Neuronal stem cell (in vitro differentiated cells): ENCODE data around the gene SLIT3.

Source experiments
- DNase-seq: peaks from one replicate; pipeline ENCODE4 v3.0.0-alpha.2; 2013; ENCODE audit warnings: low spot score
- H2AFZ ChIP-seq: one replicate; pipeline ENCODE4 v1.6.1; 2013; ENCODE audit warnings: mild to moderate bottlenecking, low read length, inconsistent platforms
- H2AK5ac ChIP-seq: 2 replicates; pipeline ENCODE4 v1.6.1; 2013; ENCODE audit warnings: low read depth, mild to moderate bottlenecking, inconsistent platforms, low read length, moderate library complexity, mixed read lengths
- H2BK120ac ChIP-seq: 2 replicates; pipeline ENCODE4 v1.6.1; 2013; ENCODE audit warnings: low read depth, mild to moderate bottlenecking, inconsistent platforms, low read length, moderate library complexity, mixed read lengths
- H2BK12ac ChIP-seq: one replicate; pipeline ENCODE4 v1.6.1; 2013; ENCODE audit warnings: low read length, inconsistent platforms
- H2BK15ac ChIP-seq: 2 replicates; pipeline ENCODE4 v1.6.1; 2013; ENCODE audit warnings: mild to moderate bottlenecking, low read length, inconsistent platforms, mixed read lengths
- H2BK5ac ChIP-seq: one replicate; pipeline ENCODE4 v1.6.1; 2013; ENCODE audit warnings: inconsistent platforms, mild to moderate bottlenecking, low read length, moderate library complexity
- H3K14ac ChIP-seq: one replicate; pipeline ENCODE4 v1.6.1; 2013; ENCODE audit warnings: low read length, inconsistent platforms
- H3K18ac ChIP-seq: 2 replicates; pipeline ENCODE4 v1.6.1; 2013; ENCODE audit warnings: low read length, inconsistent platforms
- H3K23ac ChIP-seq: 2 replicates; pipeline ENCODE4 v1.6.1; 2013; ENCODE audit warnings: low read depth, mild to moderate bottlenecking, mixed read lengths, low read length, inconsistent platforms; ENCODE audit not compliant: poor library complexity
- H3K27ac ChIP-seq: replicated peaks from 3 replicates; pipeline ENCODE4 v1.5.1; 2013; ENCODE audit warnings: low read length, inconsistent platforms
- H3K27me3 ChIP-seq, 3 experiments: 2 replicates each; pipeline ENCODE4 v1.6.1; 2013; ENCODE audit warnings: low read length in 3 of 3, mild to moderate bottlenecking in 2 of 3, inconsistent platforms in 1 of 3, low read depth in 1 of 3, mixed read lengths in 1 of 3, moderate library complexity in 1 of 3; ENCODE audit not compliant: control insufficient read depth in 3 of 3, insufficient read depth in 3 of 3
- H3K36me3 ChIP-seq, 2 donors: replicated peaks in 1 of 2; 2 replicates each; pipeline ENCODE4 v1.6.1; 2013; ENCODE audit warnings: low read length in 2 of 2; ENCODE audit not compliant: control insufficient read depth in 2 of 2, insufficient read depth in 2 of 2
- H3K4ac ChIP-seq: 2 replicates; pipeline ENCODE4 v1.6.1; 2013; ENCODE audit warnings: inconsistent platforms, mild to moderate bottlenecking, low read length, moderate library complexity
- H3K4me1 ChIP-seq, 2 donors: 1 replicate in 1 of 2; 2 replicates in 1 of 2; pipeline ENCODE4 v1.6.1; 2013; ENCODE audit warnings: low read length in 2 of 2, low read depth in 1 of 2; ENCODE audit not compliant: control insufficient read depth in 2 of 2, insufficient read depth in 1 of 2
- H3K4me2 ChIP-seq: one replicate; pipeline ENCODE4 v1.6.1; 2013; ENCODE audit warnings: mild to moderate bottlenecking, low read length, inconsistent platforms; ENCODE audit not compliant: insufficient read depth, poor library complexity, severe bottlenecking
- H3K4me3 ChIP-seq, 2 donors: 2 replicates each; pipeline ENCODE4 v1.5.1; 2013; ENCODE audit warnings: low read length in 2 of 2, mild to moderate bottlenecking in 2 of 2, inconsistent platforms in 1 of 2, moderate library complexity in 1 of 2
- H3K79me1 ChIP-seq: one replicate; pipeline ENCODE4 v1.6.1; 2013; ENCODE audit warnings: low read depth, mild to moderate bottlenecking, inconsistent platforms, low read length, moderate library complexity
- H3K9ac ChIP-seq: one replicate; pipeline ENCODE4 v1.6.1; 2013; ENCODE audit warnings: mild to moderate bottlenecking, low read depth, low read length, inconsistent platforms; ENCODE audit not compliant: poor library complexity
- H3K9me3 ChIP-seq, 2 donors: replicated peaks in 1 of 2; 2 replicates each; pipeline versions ENCODE3 to v1.6.1; 2013; ENCODE audit warnings: low read length in 2 of 2, mild to moderate bottlenecking in 2 of 2, inconsistent platforms in 1 of 2, low read depth in 1 of 2, mixed read lengths in 1 of 2, moderate library complexity in 1 of 2; ENCODE audit not compliant: control insufficient read depth in 2 of 2, insufficient read depth in 1 of 2
- H4K8ac ChIP-seq: one replicate; pipeline ENCODE4 v1.6.1; 2013; ENCODE audit warnings: low read depth, mild to moderate bottlenecking, inconsistent platforms, low read length, moderate library complexity
- H4K91ac ChIP-seq: one replicate; pipeline ENCODE4 v1.6.1; 2013; ENCODE audit warnings: low read length, low read depth, mild to moderate bottlenecking, inconsistent platforms; ENCODE audit not compliant: poor library complexity
- WGBS, 2 donors: extraction: QIAGEN DNeasy Blood & Tissue Kit; methylation state at CpG; one replicate each; pipeline ENCODE4 v1.1.7; 2013; ENCODE audit warnings: missing lambda C conversion rate in 2 of 2, mixed read lengths in 1 of 2; ENCODE audit not compliant: insufficient read length in 2 of 2, insufficient replicate concordance in 1 of 2; ENCODE audit errors: extremely low coverage in 2 of 2; 5-methylcytosine and 5-hydroxymethylcytosine counted together

SLIT3 gene

GRCh38 chr5:168853972-168854371, 447.0 kb downstream of the SLIT3 start:
- no peak for DNase-seq

GRCh38 chr5:168852329-168852728, 448.6 kb downstream of the SLIT3 start:
- Histone ChIP-seq H3K79me1 (no peaks in the 10 kb centered on the region), H3K4me3 (no peak overlapping the region), H3K4me1 (peaks cover 11 to 53% of the 10 kb centered on the region in 2 donors), H3K4me2 (no peak overlapping the region), H2BK5ac (no peak overlapping the region), H2AFZ (peak overlapping the region; percentile 47), H3K9me3 (no peaks in the 10 kb centered on the region), H3K14ac (no peak overlapping the region), H2BK12ac (no peak overlapping the region), H2BK120ac (no peak overlapping the region), H3K36me3 (no peaks in the 10 kb centered on the region), H3K27me3 (no peaks in the 10 kb centered on the region), H3K27ac (no peak overlapping the region), H2AK5ac (no peak overlapping the region), H3K4ac (no peak overlapping the region), H4K8ac (no peak overlapping the region), H3K9ac (no peak overlapping the region), H3K18ac (no peak overlapping the region), H3K23ac (no peak overlapping the region), H2BK15ac (no peak overlapping the region), H4K91ac (no peak overlapping the region)
- no CpG with 5 or more reads among the region's 4 CpGs for WGBS, 2 donors
- no peak for DNase-seq

More at GRCh38 chr5:168853972-168854371, 447.0 kb downstream of the SLIT3 start:
- H2AFZ ChIP-seq, result no peak overlapping the region
- no peak overlapping the region for H3K4me2 ChIP-seq
- H3K4ac ChIP-seq, result no peak overlapping the region
- no peak overlapping the region for H4K8ac ChIP-seq
- WGBS, 2 donors, result no CpG with 5 or more reads among the region's 5 CpGs
- H2BK12ac ChIP-seq, result no peak overlapping the region
- H3K23ac ChIP-seq, result no peak overlapping the region
- no peak overlapping the region for H2BK120ac ChIP-seq
- no peak overlapping the region for H3K4me3 ChIP-seq
- no peak overlapping the region for H3K14ac ChIP-seq
- no peak overlapping the region for H2AK5ac ChIP-seq
- H3K36me3 ChIP-seq, result no peaks in the 10 kb centered on the region
- peaks cover 5 to 38% of the 10 kb centered on the region in 2 donors for H3K4me1 ChIP-seq
- H2BK5ac ChIP-seq, result no peak overlapping the region
- H3K9ac ChIP-seq, result no peak overlapping the region
- no peaks in the 10 kb centered on the region for H3K27me3 ChIP-seq
- H4K91ac ChIP-seq, result no peak overlapping the region
- no peak overlapping the region for H3K18ac ChIP-seq
- no peaks in the 10 kb centered on the region for H3K79me1 ChIP-seq
- no peaks in the 10 kb centered on the region for H3K9me3 ChIP-seq
- no peak overlapping the region for H3K27ac ChIP-seq
- H2BK15ac ChIP-seq, result no peak overlapping the region

GRCh38 chr5:168851902-168852321, 449.0 kb downstream of the SLIT3 start:
- H3K27ac ChIP-seq, result no peak overlapping the region

GRCh38 chr5:168850683-168851082, 450.3 kb downstream of the SLIT3 start:
- H3K9me3 ChIP-seq, result no peaks in the 10 kb centered on the region
- H3K36me3 ChIP-seq, result no peaks in the 10 kb centered on the region
- no peak overlapping the region for H2BK120ac ChIP-seq

More at GRCh38 chr5:168851902-168852321, 449.0 kb downstream of the SLIT3 start:
- no peak overlapping the region for H3K4me3 ChIP-seq
- no peak overlapping the region for H4K8ac ChIP-seq
- no peaks in the 10 kb centered on the region for H3K9me3 ChIP-seq
- no peak overlapping the region for H3K4me2 ChIP-seq
- H2AFZ ChIP-seq, result peak overlapping the region; percentile 47
- H3K4ac ChIP-seq, result no peak overlapping the region
- no peak overlapping the region for H2BK12ac ChIP-seq
- DNase-seq, result no peak
- H2BK5ac ChIP-seq, result no peak overlapping the region
- no peaks in the 10 kb centered on the region for H3K27me3 ChIP-seq
- H3K18ac ChIP-seq, result no peak overlapping the region
- no peak overlapping the region for H3K9ac ChIP-seq
- no peak overlapping the region for H2BK120ac ChIP-seq
- H3K23ac ChIP-seq, result no peak overlapping the region
- H2AK5ac ChIP-seq, result no peak overlapping the region
- H2BK15ac ChIP-seq, result no peak overlapping the region
- WGBS, 2 donors, result no CpG with 5 or more reads among the region's 7 CpGs
- H3K14ac ChIP-seq, result peak overlapping the region; percentile 47
- no peaks in the 10 kb centered on the region for H3K79me1 ChIP-seq
- H3K36me3 ChIP-seq, result no peaks in the 10 kb centered on the region
- H3K4me1 ChIP-seq, result peaks cover 10 to 51% of the 10 kb centered on the region in 2 donors
- H4K91ac ChIP-seq, result no peak overlapping the region

More at GRCh38 chr5:168850683-168851082, 450.3 kb downstream of the SLIT3 start:
- Histone ChIP-seq H2AFZ (no peak overlapping the region), H2AK5ac (no peak overlapping the region), H3K14ac (no peak overlapping the region), H3K4me2 (no peak overlapping the region), H3K4ac (no peak overlapping the region), H2BK15ac (no peak overlapping the region), H3K18ac (no peak overlapping the region), H3K27me3 (peaks cover 0 to 2% (median 0%) of the 10 kb centered on the region in 3 experiments), H3K9ac (no peak overlapping the region), H3K4me1 (peaks cover 8 to 50% of the 10 kb centered on the region in 2 donors), H3K4me3 (no peak overlapping the region), H4K8ac (no peak overlapping the region), H3K23ac (no peak overlapping the region), H3K27ac (no peak overlapping the region), H2BK5ac (no peak overlapping the region), H2BK12ac (no peak overlapping the region), H3K79me1 (no peaks in the 10 kb centered on the region), H4K91ac (no peak overlapping the region)
- no peak for DNase-seq
- no CpG with 5 or more reads among the region's 5 CpGs for WGBS, 2 donors
